IPS-NIHi7 (cell line): ENCODE measurements around the gene ASRGL1.
A peak's percentile ranks its signal among the peaks of the same experiment; 100 is the strongest.

ENCODE experiments used
- DNase-seq: peaks from one replicate; pipeline ENCODE4 v3.0.0; 2012; ENCODE audit warnings: mixed read lengths; ENCODE audit errors: extremely low spot score

ASRGL1 gene

DNA sequence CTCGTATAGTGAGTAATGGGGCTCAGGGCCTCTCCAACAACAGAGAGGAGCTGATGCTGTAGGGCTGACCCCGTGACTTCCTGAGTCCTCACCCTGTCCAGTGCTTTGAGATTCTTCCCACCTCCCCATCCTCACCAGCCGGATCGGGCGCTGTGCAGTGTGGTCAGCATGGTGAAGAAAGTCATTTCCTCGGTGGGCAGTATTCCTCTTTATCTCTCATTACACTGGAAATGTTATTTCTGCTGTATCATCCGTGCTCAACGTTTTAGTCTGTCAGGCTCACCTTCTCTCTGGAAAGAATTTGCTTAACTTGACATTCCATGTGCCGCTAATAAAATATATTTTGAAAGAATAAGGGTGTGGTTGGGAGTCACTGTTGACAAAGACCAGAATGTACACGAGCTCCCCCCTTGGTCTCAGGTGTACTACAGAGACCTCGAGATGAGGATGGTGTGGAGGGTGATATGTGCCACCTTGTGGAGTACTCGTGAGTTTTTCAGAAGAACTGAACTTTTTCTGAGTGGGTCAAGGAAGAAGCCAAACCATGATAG lies 55.9 kb downstream of the ASRGL1 start:
- peak; percentile 10 for DNase-seq

DNA sequence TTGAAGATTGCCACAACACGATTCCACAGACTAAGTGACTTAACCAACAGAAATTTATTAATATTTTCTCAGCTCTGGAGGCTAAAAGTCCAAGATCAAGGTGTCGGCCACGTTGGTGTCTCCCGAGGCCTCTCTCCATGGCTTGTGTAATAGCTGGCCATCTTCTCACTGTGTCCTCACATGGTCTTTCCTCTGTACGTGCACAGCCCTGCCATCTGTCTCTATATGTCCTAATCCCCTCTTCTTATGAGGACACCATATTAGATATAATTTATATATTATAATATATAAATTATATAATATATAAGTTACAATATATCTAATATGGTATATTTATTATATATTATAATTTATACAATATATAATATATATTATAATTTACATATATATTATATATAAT lies 56.5 kb downstream of the ASRGL1 start:
- no peak for DNase-seq

DNA sequence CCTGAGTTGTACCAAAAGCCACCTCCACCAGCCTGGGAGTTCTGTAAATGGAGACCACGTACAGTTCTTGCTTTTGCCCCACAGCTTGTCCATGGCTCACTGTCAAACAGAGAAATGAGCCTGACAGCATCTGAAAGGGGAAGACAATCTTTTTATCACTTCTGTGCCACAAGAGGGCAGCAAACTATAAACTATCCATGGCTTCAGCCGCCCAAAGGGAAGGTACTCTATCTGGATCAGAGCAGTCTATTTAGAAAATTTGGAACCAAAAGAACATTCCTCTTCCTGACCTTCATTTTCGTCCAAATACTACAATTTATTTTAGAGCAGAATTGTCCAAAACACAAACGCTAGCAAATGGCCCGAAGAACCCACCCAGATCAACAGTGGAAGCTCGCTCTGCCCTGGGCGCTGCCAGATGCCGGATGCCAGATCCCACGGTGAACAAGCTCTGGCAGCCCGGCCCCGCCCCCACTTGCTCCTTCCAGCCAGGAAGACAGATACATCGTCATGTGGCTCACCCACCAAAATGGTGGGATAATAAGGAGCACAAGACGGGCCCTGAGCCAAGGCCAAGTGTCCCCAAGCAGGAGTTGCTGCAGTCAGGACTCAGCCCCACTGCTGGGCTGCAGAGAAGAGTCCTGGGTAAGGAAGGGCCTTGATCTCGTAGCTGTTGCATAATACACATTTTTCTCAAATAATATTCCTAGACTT lies 57.7 kb downstream of the ASRGL1 start:
- DNase-seq, result peak; percentile 73

DNA sequence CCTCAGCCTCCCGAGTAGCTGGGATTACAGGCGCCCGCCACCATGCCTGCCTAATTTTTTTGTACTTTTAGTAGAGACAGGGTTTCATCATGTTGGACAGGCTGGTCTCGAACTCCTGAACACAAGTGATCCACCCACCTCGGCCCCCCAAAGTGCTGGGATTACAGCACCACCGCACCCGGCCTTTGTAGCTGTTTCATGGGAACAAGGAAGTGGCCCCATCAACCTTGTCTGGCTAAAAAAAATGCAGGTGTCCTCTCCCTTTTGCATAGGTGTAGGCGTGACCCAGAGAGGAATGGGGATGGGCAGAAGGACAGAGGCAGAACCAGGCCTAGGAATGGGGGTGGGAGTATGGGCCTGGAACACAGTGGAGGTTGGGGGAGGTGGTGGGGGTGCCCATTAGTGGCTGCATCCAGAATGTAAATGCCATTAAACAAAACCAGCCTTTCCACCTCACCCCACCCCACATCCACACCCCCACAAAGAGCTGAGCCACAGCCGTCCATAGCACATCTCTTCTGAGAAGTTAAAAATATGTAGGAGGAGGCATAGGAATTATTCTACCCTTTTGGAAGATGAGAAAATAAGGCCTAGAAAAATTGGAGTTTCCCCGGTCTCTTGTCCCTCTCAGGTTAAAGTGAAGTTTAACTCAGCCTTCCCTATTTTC lies 58.8 kb downstream of the ASRGL1 start:
- no peak for DNase-seq

- peak; percentile 69 for DNase-seq
Observed at GRCh38 chr11:62398011-62398994, 61.1 kb downstream of the ASRGL1 start.

- DNase-seq, result no peak
Observed at GRCh38 chr11:62399172-62399877, 62.1 kb downstream of the ASRGL1 start.

- no peak for DNase-seq
Observed at GRCh38 chr11:62399878-62400266, 62.6 kb downstream of the ASRGL1 start.

DNA sequence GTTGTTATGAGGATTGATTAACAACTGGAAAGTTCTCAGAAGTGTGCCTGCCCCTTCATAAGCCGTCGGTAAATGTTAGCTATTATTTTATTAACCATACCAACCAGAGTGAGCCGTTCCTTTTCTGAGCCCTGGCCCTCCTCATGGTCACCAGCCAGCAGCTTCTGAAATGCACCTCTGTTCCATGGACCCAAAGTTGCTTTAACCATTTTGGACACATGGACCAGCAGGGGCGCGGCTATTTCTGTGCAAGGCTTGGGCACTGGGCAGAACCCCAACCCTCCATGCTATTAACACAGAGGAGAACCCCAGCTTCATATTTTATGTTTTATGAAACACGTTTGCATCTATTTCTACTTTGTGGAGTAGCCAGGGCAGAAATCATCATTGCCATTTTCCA lies 63.0 kb downstream of the ASRGL1 start:
- no peak for DNase-seq

DNA sequence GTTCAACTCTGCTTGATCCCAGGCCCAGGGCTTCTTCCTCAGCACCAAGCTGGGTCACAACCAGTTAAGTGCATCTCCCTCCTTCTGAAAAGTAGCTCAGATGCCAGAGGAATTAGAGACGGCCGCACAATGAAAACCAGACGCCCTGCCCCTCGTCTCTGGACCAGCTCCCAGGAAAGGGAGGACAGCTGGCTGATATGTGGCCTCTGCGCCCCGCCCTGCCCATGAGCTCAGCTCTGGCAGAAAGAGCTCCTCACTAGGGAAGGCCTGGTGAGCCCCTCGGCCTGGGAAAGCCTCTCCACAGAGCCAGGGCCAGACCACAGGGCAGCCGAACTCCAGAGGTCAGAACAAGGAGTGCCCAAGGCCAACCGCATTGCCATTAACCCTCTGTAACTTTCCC lies 63.5 kb downstream of the ASRGL1 start:
- no peak for DNase-seq

DNA sequence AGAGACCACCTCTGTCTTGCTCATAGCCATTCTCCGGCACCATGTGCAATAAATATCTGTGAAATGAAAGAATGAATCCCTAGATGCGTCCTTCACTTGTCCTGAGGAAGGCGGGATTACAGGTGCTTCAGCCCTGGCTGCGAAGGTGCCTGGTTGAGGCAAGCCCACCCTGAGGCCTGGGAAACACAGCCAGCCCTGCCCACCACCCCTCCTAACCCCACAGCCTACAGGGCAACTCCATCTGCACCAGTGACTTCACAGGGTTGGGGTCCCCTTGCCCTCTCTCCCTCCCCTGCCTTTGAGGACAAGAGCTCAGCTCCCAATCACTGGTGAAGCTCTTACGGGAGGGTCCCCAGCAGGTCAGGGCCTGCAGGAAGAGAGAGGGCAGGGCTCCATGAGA lies 64.1 kb downstream of the ASRGL1 start:
- no peak for DNase-seq

GRCh38 chr11:62401811-62402210 lies 64.6 kb downstream of the ASRGL1 start:
- DNase-seq, result no peak

- DNase-seq, result no peak
Observed at GRCh38 chr11:62402226-62402959, 65.1 kb downstream of the ASRGL1 start.

- DNase-seq, result no peak
Observed at GRCh38 chr11:62402960-62403730, 65.9 kb downstream of the ASRGL1 start.

DNA sequence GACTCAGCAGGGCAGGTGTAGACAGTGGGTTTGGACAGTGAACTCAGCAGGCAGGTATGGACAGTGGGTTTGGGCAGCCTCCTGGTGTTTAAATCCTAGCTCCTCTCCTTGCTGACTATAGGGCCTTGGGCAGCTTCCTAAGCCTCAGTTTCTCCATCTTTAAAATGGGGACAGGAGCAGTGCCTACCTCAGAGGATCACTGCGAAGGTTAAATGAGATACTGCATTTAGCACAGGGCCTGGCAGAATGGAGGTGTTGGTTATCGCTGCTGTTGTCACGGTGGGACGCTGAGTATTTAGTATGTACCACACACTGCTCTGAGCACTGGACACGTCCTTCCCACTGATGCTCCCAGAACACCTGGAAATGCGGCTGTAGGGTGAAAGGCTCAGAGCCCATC lies 67.2 kb downstream of the ASRGL1 start:
- DNase-seq, result no peak

DNA sequence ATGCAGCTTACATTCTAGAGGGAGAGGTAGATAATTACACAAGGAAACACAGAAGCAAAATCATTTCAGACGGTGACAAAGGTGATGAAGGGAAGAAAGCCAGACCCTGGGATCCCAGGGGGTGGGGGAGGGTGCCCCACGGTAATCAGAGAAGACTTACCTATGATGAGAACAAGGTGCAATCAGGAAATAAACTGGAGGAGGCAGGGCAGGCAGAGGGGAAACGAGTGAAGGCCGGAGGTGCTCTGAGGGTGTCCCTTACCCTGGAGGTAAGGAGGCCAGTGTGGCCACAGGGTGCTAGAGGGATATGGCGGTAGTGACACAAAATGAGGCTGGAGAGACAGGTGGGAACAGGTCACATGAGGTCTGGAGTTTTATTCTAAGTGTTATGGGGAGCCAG lies 67.7 kb downstream of the ASRGL1 start:
- DNase-seq, result no peak

GRCh38 chr11:62406034-62406433 lies 68.8 kb downstream of the ASRGL1 start:
- no peak for DNase-seq

GRCh38 chr11:62409831-62410230 lies 72.6 kb downstream of the ASRGL1 start:
- no peak for DNase-seq

- no peak for DNase-seq
Observed at GRCh38 chr11:62410972-62411371, 73.7 kb downstream of the ASRGL1 start.

DNA sequence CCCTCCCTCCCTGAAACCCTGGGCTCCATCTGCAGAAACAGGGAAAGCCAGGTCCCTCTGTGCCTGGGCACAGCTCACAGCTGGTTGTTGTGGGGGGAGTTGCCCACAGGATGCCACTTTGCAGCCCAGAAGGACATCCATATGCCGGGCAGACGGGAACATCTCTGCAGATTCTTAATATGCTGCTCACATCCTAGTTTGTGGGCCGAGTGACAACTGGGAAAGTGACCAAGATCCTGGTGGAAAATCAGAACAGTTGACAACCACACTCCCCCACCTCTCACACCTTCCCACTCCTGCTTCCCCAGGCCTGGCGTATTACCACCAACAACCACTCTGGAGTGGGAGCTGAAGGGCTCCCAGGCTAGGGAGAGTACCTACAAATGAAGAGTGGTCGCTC lies 74.3 kb downstream of the ASRGL1 start:
- DNase-seq, result no peak
